Brain microvascular endothelial cell (primary cell): Measurements from ENCODE around the gene ZFHX3.
A peak's percentile ranks its signal among the peaks of the same experiment; 100 is the strongest.

ENCODE experiments used
- DNase-seq: peaks from one replicate; pipeline ENCODE4 v3.0.0-alpha.2; 2020
- H3K27ac ChIP-seq: fragments of 250-450 bp; sonication (Bioruptor Pico); 2 replicates; pipeline ENCODE4 v1.5.1; 2020; ENCODE audit warnings: mild to moderate bottlenecking, moderate library complexity
- H3K27me3 ChIP-seq: fragments of 250-450 bp; sonication (Bioruptor Pico); replicated peaks from 2 replicates; pipeline ENCODE4 v1.5.1; 2020; ENCODE audit warnings: mild to moderate bottlenecking
- H3K36me3 ChIP-seq: fragments of 250-450 bp; sonication (Bioruptor Pico); replicated peaks from 2 replicates; pipeline ENCODE4 v1.5.1; 2020; ENCODE audit warnings: mild to moderate bottlenecking
- H3K4me3 ChIP-seq: 2 replicates; pipeline ENCODE4 v1.5.1; 2011; ENCODE audit warnings: low read depth, mild to moderate bottlenecking, control low read depth, low read length, moderate library complexity
- in situ Hi-C: cut with HindIII; loops from 2 replicates; pipeline ENCODE4 v1.10.0; 2017; ENCODE audit warnings: low sequenced_read_pairs, low pct_ligation_motif_present
- TF ChIP-seq, protein P1 (sequence below): IDR thresholded peaks from 2 replicates; pipeline ENCODE4 v1.5.1; 2011; ENCODE audit warnings: low read depth, mild to moderate bottlenecking, moderate library complexity, low read length, control low read depth, inconsistent platforms; ENCODE audit errors: missing control alignments

Gene ZFHX3

DNA sequence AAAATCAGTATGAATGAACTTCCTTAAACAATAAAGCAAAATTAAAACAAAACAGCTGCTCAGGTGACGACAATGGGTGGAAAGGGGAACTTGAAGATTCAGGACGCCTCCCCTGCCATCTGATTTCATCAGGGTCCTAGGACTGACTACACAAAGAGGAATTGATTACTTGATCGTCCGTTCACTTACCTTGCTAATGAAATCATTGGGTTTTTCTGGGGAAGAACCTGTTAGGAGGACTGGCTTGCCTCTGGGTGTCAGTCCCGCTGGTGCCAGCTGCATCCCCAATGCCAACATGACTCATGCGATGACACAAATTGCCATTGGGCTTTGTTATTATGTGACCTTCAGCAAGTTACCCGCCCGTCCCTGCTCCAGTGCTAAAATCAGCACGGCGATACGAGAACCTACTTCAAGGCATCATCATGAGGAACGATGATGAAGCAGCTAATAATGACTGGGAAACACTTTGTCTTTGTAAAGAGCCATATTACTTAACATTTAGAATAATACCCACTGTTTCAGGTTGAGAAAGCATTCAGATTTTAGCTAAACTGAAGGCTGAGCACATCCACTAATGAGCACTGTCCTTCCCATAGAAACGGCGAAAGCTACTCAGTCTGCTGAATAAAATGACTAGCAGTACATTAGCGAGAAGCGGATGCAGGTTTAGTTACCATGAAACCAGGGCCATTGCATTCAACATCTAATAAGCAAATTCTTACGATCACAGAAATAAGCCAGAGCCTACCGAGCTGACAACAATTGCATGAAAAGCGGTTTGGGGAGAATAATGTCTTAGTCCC is 139.4 kb downstream of the ZFHX3 start:
- no peak for DNase-seq
- H3K27ac ChIP-seq: no peak overlapping the region
- TF ChIP-seq, protein P1, sequence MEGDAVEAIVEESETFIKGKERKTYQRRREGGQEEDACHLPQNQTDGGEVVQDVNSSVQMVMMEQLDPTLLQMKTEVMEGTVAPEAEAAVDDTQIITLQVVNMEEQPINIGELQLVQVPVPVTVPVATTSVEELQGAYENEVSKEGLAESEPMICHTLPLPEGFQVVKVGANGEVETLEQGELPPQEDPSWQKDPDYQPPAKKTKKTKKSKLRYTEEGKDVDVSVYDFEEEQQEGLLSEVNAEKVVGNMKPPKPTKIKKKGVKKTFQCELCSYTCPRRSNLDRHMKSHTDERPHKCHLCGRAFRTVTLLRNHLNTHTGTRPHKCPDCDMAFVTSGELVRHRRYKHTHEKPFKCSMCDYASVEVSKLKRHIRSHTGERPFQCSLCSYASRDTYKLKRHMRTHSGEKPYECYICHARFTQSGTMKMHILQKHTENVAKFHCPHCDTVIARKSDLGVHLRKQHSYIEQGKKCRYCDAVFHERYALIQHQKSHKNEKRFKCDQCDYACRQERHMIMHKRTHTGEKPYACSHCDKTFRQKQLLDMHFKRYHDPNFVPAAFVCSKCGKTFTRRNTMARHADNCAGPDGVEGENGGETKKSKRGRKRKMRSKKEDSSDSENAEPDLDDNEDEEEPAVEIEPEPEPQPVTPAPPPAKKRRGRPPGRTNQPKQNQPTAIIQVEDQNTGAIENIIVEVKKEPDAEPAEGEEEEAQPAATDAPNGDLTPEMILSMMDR: no peak
- no peaks in the 10 kb centered on the region for H3K36me3 ChIP-seq
- no peak overlapping the region for H3K4me3 ChIP-seq
- H3K27me3 ChIP-seq: no peaks in the 10 kb centered on the region
- in situ Hi-C loops: no loop called here

DNA sequence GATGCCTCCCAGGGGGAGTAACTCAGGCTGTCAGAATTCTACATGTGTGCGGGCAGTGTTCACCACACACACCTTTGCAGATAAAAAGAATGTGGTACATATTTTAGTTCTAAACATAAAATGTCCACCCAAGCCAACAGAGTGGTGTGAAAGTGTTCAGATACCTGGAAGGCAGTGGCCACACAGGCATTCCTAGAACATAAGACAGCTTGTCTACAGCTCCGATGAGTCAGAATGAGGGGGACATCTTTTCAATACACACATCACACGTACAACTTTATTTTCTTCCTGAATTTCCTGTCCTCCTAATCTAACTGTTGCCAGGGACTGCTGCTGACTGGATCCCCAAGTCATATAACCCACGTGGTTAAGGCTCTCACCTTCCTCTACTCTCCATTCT is 142.3 kb downstream of the ZFHX3 start:
- DNase-seq: peak; percentile 67
- Histone ChIP-seq H3K4me3 (no peak overlapping the region), H3K27ac (no peak overlapping the region), H3K27me3 (no peaks in the 10 kb centered on the region), H3K36me3 (no peaks in the 10 kb centered on the region)
- in situ Hi-C loops: no loop called here
- TF ChIP-seq, protein P1: no peak

DNA sequence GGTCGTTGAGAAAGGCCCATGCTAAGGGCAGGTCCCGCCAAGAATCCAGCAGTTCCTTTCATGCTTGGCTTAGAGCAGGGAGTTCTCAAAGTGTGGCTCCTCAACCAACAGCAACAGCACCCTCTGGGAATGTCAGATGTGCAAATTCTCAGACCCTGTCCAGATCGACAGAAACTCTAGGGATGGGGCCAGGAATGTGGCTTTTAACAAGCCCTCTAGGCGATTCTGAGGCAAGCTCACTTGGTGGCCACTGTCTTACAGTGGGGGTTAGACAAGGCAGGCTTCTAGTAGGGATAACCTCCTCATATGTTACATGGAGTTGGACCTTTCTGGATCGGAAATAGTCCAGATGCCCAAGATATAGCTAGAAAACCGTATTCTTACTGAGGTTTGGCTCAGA is 144.8 kb downstream of the ZFHX3 start:
- Histone ChIP-seq H3K36me3 (no peaks in the 10 kb centered on the region), H3K27ac (no peak overlapping the region), H3K4me3 (no peak overlapping the region), H3K27me3 (no peaks in the 10 kb centered on the region)
- no peak for DNase-seq
- TF ChIP-seq, protein P1: no peak
- in situ Hi-C loops: no loop called here

DNA sequence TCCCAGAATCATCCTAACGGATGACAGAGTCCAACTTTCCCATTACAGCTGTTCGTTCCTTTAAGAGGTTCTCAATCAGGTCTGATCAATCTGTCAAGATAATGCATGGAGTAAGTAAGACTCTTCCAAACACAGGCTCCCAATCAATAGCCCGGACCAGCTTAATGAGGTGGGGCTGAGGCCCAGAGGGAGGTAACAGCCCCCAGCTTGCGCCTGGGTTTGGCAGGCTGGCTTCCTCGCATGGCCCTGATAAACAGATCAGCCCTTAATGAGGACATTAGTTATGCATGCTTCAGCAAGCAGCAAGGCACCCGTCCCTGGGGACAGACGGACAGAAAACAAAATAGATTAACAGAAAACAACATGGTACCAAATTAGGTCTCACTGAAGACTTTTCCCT is 145.7 kb downstream of the ZFHX3 start:
- no peaks in the 10 kb centered on the region for H3K36me3 ChIP-seq
- H3K27ac ChIP-seq: no peak overlapping the region
- H3K27me3 ChIP-seq: no peaks in the 10 kb centered on the region
- no peak for DNase-seq
- no peak overlapping the region for H3K4me3 ChIP-seq
- TF ChIP-seq, protein P1: no peak
- in situ Hi-C loops: no loop called here

DNA sequence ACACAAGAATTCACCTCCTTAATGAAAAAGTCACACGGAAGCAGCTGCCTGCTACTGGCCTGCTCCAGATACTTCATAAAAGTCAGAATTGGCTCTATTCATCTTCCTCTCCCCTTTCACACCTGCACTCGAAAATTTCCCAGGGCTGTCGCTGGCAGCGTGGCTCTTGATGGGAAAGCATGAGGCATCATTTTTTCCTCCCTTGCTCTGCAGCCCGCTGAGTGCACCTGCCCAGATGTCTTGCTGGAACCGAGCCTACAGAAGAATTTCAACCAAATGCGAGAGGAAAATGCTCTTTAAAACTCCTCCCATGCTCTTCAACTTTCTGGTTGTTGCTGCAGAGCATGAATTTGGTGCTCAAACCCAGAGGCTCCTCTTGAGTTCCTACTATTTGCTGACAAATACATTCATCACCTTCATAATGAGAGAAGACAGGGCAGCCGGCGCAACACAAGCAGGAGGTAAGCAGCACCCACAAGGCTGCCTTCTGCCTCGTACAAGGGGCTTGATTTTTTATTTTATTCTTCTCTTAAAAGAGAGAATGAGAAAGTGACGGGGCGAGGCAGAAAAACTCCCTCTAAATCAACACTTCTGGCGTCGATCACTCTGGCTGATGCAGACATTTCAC is 146.8 kb downstream of the ZFHX3 start:
- H3K36me3 ChIP-seq: no peaks in the 10 kb centered on the region
- H3K4me3 ChIP-seq: no peak overlapping the region
- no peak overlapping the region for H3K27ac ChIP-seq
- TF ChIP-seq, protein P1: no peak
- in situ Hi-C loops: no loop called here
- H3K27me3 ChIP-seq: no peaks in the 10 kb centered on the region
- DNase-seq: no peak
